Neural cell (in vitro differentiated cells): ENCODE measurements around the gene ZDHHC17. TPM values are rescaled to one million over a fixed set of nuclear protein-coding genes. Genes with fewer than 3 reads are reported as not detected.

Source experiments
- H2AFZ ChIP-seq: fragments of 200-600, 300-800 bp; sonication (generic), shearing (Covaris generic); 2 replicates; pipeline ENCODE4 v1.6.0; 2014; ENCODE audit warnings: low read depth, mild to moderate bottlenecking, antibody characterized with exemption, low read length, moderate library complexity
- H3F3A ChIP-seq: fragments of 200-600 bp; shearing (Covaris generic); 2 replicates; pipeline ENCODE4 v1.6.1; 2016; ENCODE audit warnings: mild to moderate bottlenecking, moderate library complexity, mixed read lengths, antibody characterized with exemption, low read length; ENCODE audit not compliant: insufficient read depth, poor library complexity, severe bottlenecking
- H3K27ac ChIP-seq: fragments of 200-600, 300-800 bp; sonication (generic), shearing (Covaris generic); 2 replicates; pipeline ENCODE4 v1.5.1; 2014; ENCODE audit warnings: mild to moderate bottlenecking, low read length, moderate library complexity
- H3K27me3 ChIP-seq: fragments of 300-800, 200-600 bp; sonication (generic), shearing (Covaris generic); 2 replicates; pipeline ENCODE4 v1.6.0; 2014; ENCODE audit warnings: mild to moderate bottlenecking, low read depth, low read length, moderate library complexity; ENCODE audit not compliant: insufficient read depth
- H3K36me3 ChIP-seq: fragments of 300-800, 200-600 bp; sonication (generic), shearing (Covaris generic); 2 replicates; pipeline ENCODE4 v1.5.1; 2014; ENCODE audit warnings: mild to moderate bottlenecking, antibody characterized with exemption, low read length, moderate library complexity; ENCODE audit not compliant: insufficient read depth
- H3K4me2 ChIP-seq: fragments of 300-800, 200-600 bp; sonication (generic), shearing (Covaris generic); 2 replicates; pipeline ENCODE4 v1.6.0; 2014; ENCODE audit warnings: mild to moderate bottlenecking, low read length
- H3K4me3 ChIP-seq: fragments of 300-800, 200-600 bp; sonication (generic), shearing (Covaris generic); 2 replicates; pipeline ENCODE4 v1.5.1; 2014; ENCODE audit warnings: mild to moderate bottlenecking, low read length, moderate library complexity
- H3K79me2 ChIP-seq: fragments of 200-600 bp; shearing (Covaris generic); replicated peaks from 2 replicates; pipeline ENCODE4 v1.6.0; 2014; ENCODE audit warnings: mild to moderate bottlenecking, low read length, moderate library complexity; ENCODE audit not compliant: insufficient read depth
- H3K9ac ChIP-seq: fragments of 300-800, 200-600 bp; sonication (generic), shearing (Covaris generic); 2 replicates; pipeline ENCODE4 v1.6.1; 2016; ENCODE audit warnings: mild to moderate bottlenecking, low read length, mixed read lengths
- H3K9me2 ChIP-seq: fragments of 200-600 bp; shearing (Covaris generic); 2 replicates; pipeline ENCODE4 v1.6.1; 2016; ENCODE audit warnings: mild to moderate bottlenecking, low read length, mixed read lengths; ENCODE audit not compliant: insufficient read depth
- H3K9me3 ChIP-seq: fragments of 200-600, 300-800 bp; sonication (generic), shearing (Covaris generic); 2 replicates; pipeline ENCODE4 v1.6.1; 2016; ENCODE audit warnings: mild to moderate bottlenecking, mixed run types, low read length, moderate library complexity, mixed read lengths
- H4K20me1 ChIP-seq: fragments of 200-600 bp; shearing (Covaris generic); 2 replicates; pipeline ENCODE4 v1.6.1; 2016; ENCODE audit warnings: mild to moderate bottlenecking, mixed run types; ENCODE audit not compliant: insufficient read depth
- CTCF ChIP-seq: fragments of 450-650 bp; IDR thresholded peaks from 2 replicates; pipeline ENCODE4 v1.5.1; 2014; ENCODE audit warnings: antibody characterized with exemption, mild to moderate bottlenecking, moderate library complexity; ENCODE audit not compliant: poor library complexity, severe bottlenecking
- EP300 ChIP-seq: fragments of 450-650 bp; conservative IDR thresholded peaks from 2 replicates; pipeline ENCODE4 v1.6.1; 2014; ENCODE audit warnings: antibody characterized with exemption, mild to moderate bottlenecking, moderate library complexity; ENCODE audit not compliant: poor library complexity, severe bottlenecking
- EZH2 ChIP-seq: fragments of 200-600, 300-800 bp; shearing (Covaris generic), sonication (generic); IDR thresholded peaks from 2 replicates; pipeline ENCODE4 v1.6.1; 2014; ENCODE audit warnings: antibody characterized with exemption, low read length, borderline replicate concordance, mild to moderate bottlenecking; ENCODE audit not compliant: insufficient read depth, poor library complexity, severe bottlenecking
- MXI1 ChIP-seq: fragments of 450-650 bp; conservative IDR thresholded peaks from 2 replicates; pipeline ENCODE4 v1.6.1; 2014; ENCODE audit warnings: antibody characterized with exemption, mild to moderate bottlenecking; ENCODE audit not compliant: poor library complexity, severe bottlenecking
- POLR2AphosphoS5 ChIP-seq: IDR thresholded peaks from 2 replicates; pipeline ENCODE4 v1.6.1; 2012
- RAD21 ChIP-seq: fragments of 450-650 bp; conservative IDR thresholded peaks from 2 replicates; pipeline ENCODE4 v1.6.1; 2014; ENCODE audit warnings: antibody characterized with exemption, mild to moderate bottlenecking, moderate library complexity
- REST ChIP-seq: IDR thresholded peaks from 2 replicates; pipeline ENCODE4 v1.6.1; 2012; ENCODE audit warnings: borderline replicate concordance
- SMC3 ChIP-seq: fragments of 450-650 bp; conservative IDR thresholded peaks from 2 replicates; pipeline ENCODE4 v1.6.1; 2014; ENCODE audit warnings: antibody characterized with exemption, mild to moderate bottlenecking, moderate library complexity; ENCODE audit not compliant: poor library complexity
- TAF1 ChIP-seq: IDR thresholded peaks from 2 replicates; pipeline ENCODE4 v1.6.1; 2012; ENCODE audit warnings: low read depth
- polyA plus RNA-seq: library from polyadenylated mRNA; depleted of rRNA; stranded (reverse); fragments of >200 nt; gene quantifications from 2 replicates; pipeline ENCODE4 v1.2.3, GENCODE V29; 2014

Gene ZDHHC17
- polyA plus RNA-seq, 1 donor from 2014 or later = 217 TPM

GRCh38 chr12:76813265-76813664, 49.4 kb downstream of the ZDHHC17 start:
- TF ChIP-seq RAD21 = no peak
- TF ChIP-seq EZH2 = no peak
- no peak for TF ChIP-seq REST
- TF ChIP-seq CTCF = no peak
- TF ChIP-seq EP300 = no peak
- no peak for TF ChIP-seq MXI1
- no peak for TF ChIP-seq SMC3
- TF ChIP-seq POLR2AphosphoS5 = no peak
- Histone ChIP-seq H3K4me3 (no peak overlapping the region), H3K27ac (no peak overlapping the region), H3K9me3 (no peaks in the 10 kb centered on the region), H3K79me2 (no peaks in the 10 kb centered on the region), H3K27me3 (no peaks in the 10 kb centered on the region), H2AFZ (no peak overlapping the region), H4K20me1 (no peaks in the 10 kb centered on the region), H3K4me2 (no peak overlapping the region), H3F3A (no peaks in the 10 kb centered on the region), H3K9me2 (no peaks in the 10 kb centered on the region), H3K36me3 (peaks cover 4% of the 10 kb centered on the region), H3K9ac (no peak overlapping the region)

- no peak for TF ChIP-seq RAD21
- no peak for TF ChIP-seq EZH2
- no peak for TF ChIP-seq TAF1
- TF ChIP-seq MXI1 = no peak
- no peak for TF ChIP-seq EP300
- Histone ChIP-seq H3K4me2 (no peak overlapping the region), H2AFZ (no peak overlapping the region), H4K20me1 (no peaks in the 10 kb centered on the region), H3K27me3 (no peaks in the 10 kb centered on the region), H3K4me3 (no peak overlapping the region), H3K9me2 (no peaks in the 10 kb centered on the region), H3K79me2 (no peaks in the 10 kb centered on the region), H3K9ac (no peak overlapping the region), H3K27ac (no peak overlapping the region), H3K36me3 (peaks cover 4% of the 10 kb centered on the region), H3K9me3 (no peaks in the 10 kb centered on the region), H3F3A (no peaks in the 10 kb centered on the region)
Observed at GRCh38 chr12:76813972-76814371, 50.1 kb downstream of the ZDHHC17 start.
